ENCODE results near the gene MAP2K2.
A peak's percentile ranks its signal among the peaks of the same experiment; 100 is the strongest.

MAP2K2 gene

GRCh38 chr19:4061178-4061682 lies 62.7 kb downstream of the MAP2K2 start (continued):
- TF ChIP-seq PRDM2 (tag by site-specific recombination; IDR thresholded peaks at IDR 0.05; ENCODE audit: borderline replicate concordance) (no peak), GLIS2 (tag by site-specific recombination; IDR thresholded peaks at IDR 0.05) (no peak), ZNF843 (tag by site-specific recombination; IDR thresholded peaks at IDR 0.05) (no peak), ZNF600 (tag by site-specific recombination; IDR thresholded peaks at IDR 0.05) (no peak), ZBTB21 (tag by site-specific recombination; IDR thresholded peaks at IDR 0.05) (no peak), ZNF398 (tag by site-specific recombination; IDR thresholded peaks at IDR 0.05) (no peak), ZNF426 (tag by site-specific recombination; IDR thresholded peaks at IDR 0.05) (no peak), ZSCAN5A (tag by site-specific recombination; IDR thresholded peaks at IDR 0.05) (no peak), ZNF423 (tag by site-specific recombination; IDR thresholded peaks at IDR 0.05) (no peak), CTCF (tag by site-specific recombination; IDR thresholded peaks at IDR 0.05) (no peak), ZNF510 (tag by site-specific recombination; IDR thresholded peaks at IDR 0.05; ENCODE audit: insufficient replicate concordance) (no peak), SALL2 (tag by site-specific recombination; IDR thresholded peaks at IDR 0.05; ENCODE audit: borderline replicate concordance) (no peak), ZSCAN4 (tag by site-specific recombination; IDR thresholded peaks at IDR 0.05) (no peak), ZNF785 (tag by site-specific recombination; IDR thresholded peaks at IDR 0.05) (no peak), ZNF704 (tag by site-specific recombination; IDR thresholded peaks at IDR 0.05) (no peak), ZFHX2 (tag by site-specific recombination; conservative IDR thresholded peaks at IDR 0.05) (0 out of 2 replicates have a peak, but pooled peaks have one; percentile 7), MYNN (tag by site-specific recombination; IDR thresholded peaks at IDR 0.05; ENCODE audit: borderline replicate concordance) (no peak), ZNF121 (tag by site-specific recombination; IDR thresholded peaks at IDR 0.05) (no peak), INSM2 (tag by site-specific recombination; IDR thresholded peaks at IDR 0.05) (no peak), ZIC2 (tag by site-specific recombination; IDR thresholded peaks at IDR 0.05) (peak; percentile 17; the same call in 1 of the 2 replicates), MZF1 (tag by site-specific recombination; IDR thresholded peaks at IDR 0.05; ENCODE audit: borderline replicate concordance) (no peak), ZNF555 (tag by site-specific recombination; conservative IDR thresholded peaks at IDR 0.05) (no peak), ZNF449 (tag by site-specific recombination; IDR thresholded peaks at IDR 0.05) (0 out of 2 replicates have a peak, but pooled peaks have one; percentile 32)

Measured in HEK293 (cell line).